Measurements from ENCODE around the gene CD8B2. TPM values are rescaled to one million over a fixed set of nuclear protein-coding genes. Genes with fewer than 3 reads are reported as not detected.

CD8B2 gene
- total RNA-seq, 1 experiment from 2014 or later = not detected

- TF ChIP-seq E2F4 (CRISPR knock-in tag; IDR thresholded peaks at IDR 0.05; ENCODE audit: borderline replicate concordance, low read depth) (no peak), SMAD3 (CRISPR knock-in tag; IDR thresholded peaks at IDR 0.05; ENCODE audit: borderline replicate concordance) (no peak), ZBTB21 (CRISPR knock-in tag; IDR thresholded peaks at IDR 0.05; ENCODE audit: borderline replicate concordance) (no peak), FOXK1 (CRISPR knock-in tag; IDR thresholded peaks at IDR 0.05) (no peak), HMGXB4 (CRISPR knock-in tag; IDR thresholded peaks at IDR 0.05) (no peak), ATF1 (CRISPR knock-in tag; IDR thresholded peaks at IDR 0.05) (no peak), NFATC4 (CRISPR knock-in tag; IDR thresholded peaks at IDR 0.05) (no peak), JAZF1 (CRISPR knock-in tag; IDR thresholded peaks at IDR 0.05) (no peak), ATF3 (CRISPR knock-in tag; conservative IDR thresholded peaks at IDR 0.05) (no peak), ELF4 (CRISPR knock-in tag; IDR thresholded peaks at IDR 0.05; ENCODE audit: low read depth) (no peak), STAT6 (CRISPR knock-in tag; conservative IDR thresholded peaks at IDR 0.05; ENCODE audit: low read depth) (no peak), MXD4 (CRISPR knock-in tag; IDR thresholded peaks at IDR 0.05; ENCODE audit: borderline replicate concordance) (no peak), RORB (CRISPR knock-in tag; IDR thresholded peaks at IDR 0.05) (no peak)
Measured at GRCh38 chr2:106537791-106538191, 50.6 kb downstream of the CD8B2 start (continued).

GRCh38 chr2:106540886-106541285 lies 53.7 kb downstream of the CD8B2 start:
- H3K36me3 Mint-ChIP-seq = no peaks in the 10 kb centered on the region
- DNase-seq (ENCODE audit: low spot score) (no peak), ATAC-seq (no peak)
- H3K9me3 Mint-ChIP-seq = no peaks in the 10 kb centered on the region
- H3K4me1 Mint-ChIP-seq = no peaks in the 10 kb centered on the region
- H3K27me3 Mint-ChIP-seq (ENCODE audit: low read depth) = no peaks in the 10 kb centered on the region
- ChIA-PET POLR2A (no interaction called here), CTCF (no interaction called here)
- H3K4me3 Mint-ChIP-seq = no peak overlapping the region
- TF ChIP-seq GABPB1 (CRISPR knock-in tag; IDR thresholded peaks at IDR 0.05) (no peak), E2F1 (CRISPR knock-in tag; IDR thresholded peaks at IDR 0.05) (no peak), CBFB (CRISPR knock-in tag; IDR thresholded peaks at IDR 0.05; ENCODE audit: low read depth) (no peak), ZMAT4 (CRISPR knock-in tag; IDR thresholded peaks at IDR 0.05) (no peak), PREB (CRISPR knock-in tag; IDR thresholded peaks at IDR 0.05; ENCODE audit: borderline replicate concordance) (no peak), ATF1 (CRISPR knock-in tag; IDR thresholded peaks at IDR 0.05) (no peak), USF2 (CRISPR knock-in tag; IDR thresholded peaks at IDR 0.05) (no peak), SOX15 (CRISPR knock-in tag; IDR thresholded peaks at IDR 0.05) (no peak), PRRX2 (CRISPR knock-in tag; IDR thresholded peaks at IDR 0.05) (no peak), ZSCAN18 (CRISPR knock-in tag; IDR thresholded peaks at IDR 0.05) (no peak), ZNF121 (CRISPR knock-in tag; IDR thresholded peaks at IDR 0.05) (no peak), RORB (CRISPR knock-in tag; IDR thresholded peaks at IDR 0.05) (no peak), MAX (CRISPR knock-in tag; IDR thresholded peaks at IDR 0.05) (no peak), ELF4 (CRISPR knock-in tag; IDR thresholded peaks at IDR 0.05; ENCODE audit: low read depth) (no peak), TEAD4 (CRISPR knock-in tag; IDR thresholded peaks at IDR 0.05) (no peak), NR2C2 (CRISPR knock-in tag; IDR thresholded peaks at IDR 0.05) (no peak)
- no peak overlapping the region for H3K27ac Mint-ChIP-seq
